HG02870 (cell line): ENCODE data around the gene SGMS2.

Experiments used
- ATAC-seq: cut with Tn5 transposase; IDR thresholded peaks from one replicate; pipeline ENCODE4 v1.9.1; 2021; ENCODE audit warnings: mild to moderate bottlenecking, moderate library complexity; ENCODE audit not compliant: unreplicated experiment

SGMS2 gene

DNA sequence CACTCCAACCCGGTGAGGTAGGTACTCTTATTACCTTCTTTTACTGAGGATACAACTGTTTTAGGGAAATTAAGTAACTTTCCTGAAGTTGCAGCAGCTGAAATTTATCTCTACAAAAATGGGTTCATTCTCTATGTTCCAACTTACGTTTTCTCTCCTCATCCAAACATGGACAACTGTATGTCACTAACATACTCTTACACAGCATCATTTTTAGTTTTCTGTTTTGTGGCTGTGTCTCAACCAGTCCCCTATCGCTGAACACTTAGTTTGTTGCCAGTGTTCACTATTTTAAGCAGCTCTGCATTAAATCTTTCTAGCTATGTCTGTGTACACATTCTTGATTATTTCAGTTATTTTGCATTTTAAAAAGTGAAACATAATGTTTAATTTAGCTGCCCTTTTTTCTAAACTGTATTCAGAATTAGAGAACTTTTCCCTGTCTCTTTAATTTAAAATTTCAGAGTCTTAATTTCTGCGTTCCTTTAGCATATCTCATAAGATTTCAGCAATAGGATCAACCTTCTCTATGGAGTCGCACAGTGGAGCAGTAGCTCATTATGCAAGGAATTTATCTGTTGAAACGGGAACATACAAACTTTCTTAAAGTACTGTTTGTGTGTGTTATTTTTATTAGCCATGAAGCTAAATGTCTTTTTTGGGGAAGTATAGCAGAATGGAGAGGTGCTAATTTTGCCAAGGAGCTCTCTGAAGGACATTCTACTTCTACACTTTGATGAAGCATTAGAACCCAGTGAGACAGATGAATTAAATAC is 3.8 kb downstream of the SGMS2 start:
- ATAC-seq: no peak

DNA sequence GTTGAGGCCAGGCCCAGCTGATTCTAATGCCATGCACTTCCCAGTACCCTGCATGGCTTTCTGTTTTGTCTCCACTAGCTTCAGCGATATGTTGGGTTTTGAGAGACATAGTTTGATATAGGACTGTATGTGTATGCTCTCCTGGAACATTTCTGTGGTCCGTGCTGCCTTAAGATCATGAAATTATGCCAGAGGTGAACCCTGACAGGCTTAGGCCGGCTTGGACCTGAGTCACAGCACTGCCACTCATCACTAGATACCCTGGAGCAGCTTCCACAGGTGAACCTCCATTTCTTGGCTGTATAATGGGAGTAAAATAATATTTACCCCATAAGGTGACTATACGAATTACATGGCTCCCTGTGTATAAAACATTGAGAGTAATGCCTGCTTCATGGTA is 6.4 kb downstream of the SGMS2 start:
- no peak for ATAC-seq

DNA sequence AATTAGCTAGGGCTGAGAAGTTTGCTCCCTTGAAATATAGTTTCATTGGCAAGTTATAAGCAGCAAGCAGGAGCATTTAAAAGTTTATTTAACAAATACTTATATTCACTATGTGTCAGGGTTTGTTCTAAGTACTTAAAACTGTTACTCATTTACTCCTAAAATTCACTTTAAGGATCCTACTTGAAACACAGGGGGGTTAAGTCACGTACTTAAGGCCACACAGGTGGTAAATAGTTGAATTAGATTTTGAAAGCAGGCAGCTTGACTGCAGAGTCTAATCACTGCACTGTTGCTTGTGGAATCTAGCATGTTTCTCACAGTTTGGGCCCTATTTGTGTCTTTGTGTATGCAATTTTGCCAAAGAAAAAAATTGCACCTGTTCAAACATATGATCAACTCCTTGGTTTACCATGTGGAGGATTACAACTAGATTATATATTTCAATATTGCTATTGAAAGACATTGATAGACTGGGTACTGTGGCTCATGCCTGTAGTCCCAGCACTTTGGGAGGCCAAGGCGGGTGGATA is 7.6 kb downstream of the SGMS2 start:
- no peak for ATAC-seq

DNA sequence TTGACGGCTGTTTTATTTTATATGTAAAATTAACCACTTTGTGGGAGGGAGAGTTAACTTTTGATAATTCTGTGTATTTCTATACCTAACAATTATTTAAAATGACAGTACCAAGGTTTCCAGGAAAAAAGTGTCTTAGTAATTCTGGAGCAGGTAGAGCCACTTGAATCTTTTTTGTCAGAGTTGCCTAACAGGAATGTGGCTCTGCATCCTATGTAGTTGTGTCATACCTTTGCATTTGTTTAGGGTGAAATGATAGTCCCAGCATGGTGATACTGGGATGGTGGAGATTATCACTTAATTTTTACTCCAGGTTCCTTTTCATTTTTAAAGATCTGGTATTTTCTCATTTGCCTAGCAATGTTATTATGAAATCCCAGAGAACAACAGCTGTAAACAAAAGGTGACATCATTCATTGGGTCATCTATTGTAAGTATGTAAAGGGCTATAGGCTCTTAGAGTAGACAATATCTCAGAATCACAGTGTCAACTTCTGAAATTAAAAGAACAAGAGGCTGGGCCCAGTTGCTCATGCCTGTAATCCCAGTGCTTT is 9.6 kb downstream of the SGMS2 start:
- no peak for ATAC-seq

DNA sequence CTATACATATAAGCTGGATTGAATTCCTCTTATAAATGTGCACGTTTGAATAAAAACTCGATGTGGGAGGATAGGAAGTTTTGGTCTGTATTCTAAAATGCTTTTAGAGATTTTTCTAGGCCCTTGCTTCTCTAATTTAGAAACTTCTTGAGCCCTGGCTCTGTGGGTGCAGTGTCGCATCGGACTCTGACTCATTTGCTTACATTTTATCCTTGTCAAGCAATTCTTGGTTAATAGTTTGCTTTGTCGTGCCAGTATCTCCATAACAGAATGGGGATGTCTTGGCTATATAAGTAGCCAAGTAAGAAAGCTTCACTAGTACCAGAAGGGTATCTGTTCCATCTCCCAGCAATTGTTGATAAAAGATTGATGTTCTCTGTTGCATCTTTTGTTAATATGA is 10.7 kb downstream of the SGMS2 start:
- no peak for ATAC-seq

DNA sequence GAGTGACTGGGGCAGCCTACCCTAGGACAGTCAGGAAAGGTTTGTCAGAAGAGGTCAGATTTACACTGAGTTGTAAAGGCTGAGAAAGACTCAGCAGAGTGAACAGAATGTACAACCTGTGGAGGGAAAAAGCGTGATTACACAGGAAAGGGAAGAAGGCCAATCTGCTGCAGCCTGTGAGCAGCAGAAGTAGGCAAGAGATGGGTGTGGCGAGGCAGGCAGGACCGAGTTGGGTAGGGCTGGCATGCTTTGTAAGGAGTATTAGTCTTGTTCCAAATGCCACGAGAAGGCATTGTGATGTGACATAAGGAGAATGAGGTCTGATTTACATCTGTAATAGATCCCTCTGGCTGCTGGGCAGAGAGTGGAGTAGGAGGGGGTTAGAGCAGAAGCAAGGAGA is 12.6 kb downstream of the SGMS2 start:
- no peak for ATAC-seq

DNA sequence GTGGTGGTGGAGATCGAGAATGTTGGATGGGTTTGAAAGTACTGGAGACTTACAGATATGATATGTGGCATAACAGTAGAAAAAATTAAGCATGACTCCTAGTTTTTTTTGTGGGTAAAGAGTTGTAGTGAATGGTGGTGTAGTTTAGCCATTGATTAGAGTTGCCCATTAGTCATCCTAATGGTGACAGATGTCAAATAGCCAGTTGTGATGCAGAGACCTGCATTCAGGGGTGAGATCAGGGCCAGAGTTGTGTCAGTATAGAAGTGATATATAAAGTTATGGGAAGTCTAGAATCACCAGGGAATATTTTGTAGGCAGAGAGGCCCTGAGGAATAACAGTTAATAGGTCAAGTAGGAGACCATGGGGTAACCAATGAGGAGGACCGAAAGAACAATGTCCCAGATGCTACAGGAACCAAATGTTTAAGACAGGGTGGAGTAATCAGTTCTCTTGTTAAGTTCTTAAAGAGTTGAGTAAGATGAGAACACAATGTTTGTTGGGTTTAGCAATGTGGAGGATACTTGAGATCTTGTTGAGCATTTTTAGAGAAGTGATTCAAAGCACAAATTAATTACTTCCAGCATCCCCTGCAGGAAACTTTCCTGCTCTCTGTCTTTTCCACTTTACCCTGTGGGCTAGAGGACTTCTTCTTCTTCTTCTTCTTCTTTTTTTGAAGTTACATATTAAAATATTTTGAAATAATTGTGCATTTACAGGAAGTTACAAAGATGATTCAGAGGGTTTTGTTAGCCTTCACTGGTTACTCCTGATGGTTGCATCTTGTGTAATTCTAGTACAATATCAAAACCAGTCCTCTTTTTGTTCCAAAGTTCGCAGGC is 13.3 kb downstream of the SGMS2 start:
- ATAC-seq: no peak

DNA sequence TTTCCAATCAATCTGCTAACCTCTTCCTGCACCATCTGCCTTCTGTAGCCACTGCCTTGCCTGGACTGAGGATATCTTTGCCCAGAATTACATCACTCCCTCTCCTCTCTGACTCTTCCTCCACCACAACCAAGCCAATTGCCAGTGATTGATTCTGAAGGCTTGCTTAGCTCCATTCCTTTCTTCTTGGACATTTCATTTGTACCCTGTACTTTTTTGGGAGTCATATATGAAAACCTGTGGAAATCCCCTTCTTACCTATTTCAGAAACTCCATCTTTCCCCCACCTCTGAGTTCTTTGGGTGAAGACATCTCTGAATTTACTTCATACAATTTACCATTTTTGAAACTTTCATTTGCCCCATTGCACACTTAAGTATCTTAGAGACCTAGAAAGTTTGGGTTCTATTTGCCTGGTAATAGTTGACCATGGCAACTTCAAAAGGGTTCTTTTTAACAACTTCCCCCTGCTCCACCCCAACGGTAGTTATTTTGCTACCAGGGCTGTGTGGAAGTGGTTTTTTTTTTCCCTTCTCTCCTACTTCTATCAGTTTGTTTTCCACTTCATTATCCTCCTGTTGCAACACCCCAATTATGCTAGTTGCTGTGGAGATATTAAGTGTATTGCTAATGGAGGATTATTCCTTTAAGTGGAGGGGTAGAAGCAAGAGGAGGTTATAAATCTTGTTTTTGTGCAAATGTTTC is 14.3 kb downstream of the SGMS2 start:
- no peak for ATAC-seq

DNA sequence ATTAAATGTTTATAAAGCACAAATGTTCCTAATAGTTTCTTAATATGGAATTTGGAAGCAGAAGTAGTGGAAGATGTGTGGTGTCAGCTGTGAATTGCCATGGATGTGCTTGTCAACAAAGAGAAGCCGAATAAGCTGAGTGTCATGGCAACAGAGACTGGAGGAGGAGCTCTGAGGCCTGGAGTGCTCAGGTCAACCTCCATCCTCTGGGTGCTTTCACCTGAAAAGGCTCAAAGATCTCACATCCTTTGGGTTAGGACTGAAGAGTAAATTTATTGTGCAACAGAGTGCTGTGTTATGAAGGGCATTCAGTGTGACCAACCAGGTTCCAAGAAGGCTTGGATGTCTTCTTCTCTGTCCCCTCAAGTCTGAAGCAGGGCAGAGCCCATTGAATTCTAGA is 18.7 kb downstream of the SGMS2 start:
- ATAC-seq: no peak

DNA sequence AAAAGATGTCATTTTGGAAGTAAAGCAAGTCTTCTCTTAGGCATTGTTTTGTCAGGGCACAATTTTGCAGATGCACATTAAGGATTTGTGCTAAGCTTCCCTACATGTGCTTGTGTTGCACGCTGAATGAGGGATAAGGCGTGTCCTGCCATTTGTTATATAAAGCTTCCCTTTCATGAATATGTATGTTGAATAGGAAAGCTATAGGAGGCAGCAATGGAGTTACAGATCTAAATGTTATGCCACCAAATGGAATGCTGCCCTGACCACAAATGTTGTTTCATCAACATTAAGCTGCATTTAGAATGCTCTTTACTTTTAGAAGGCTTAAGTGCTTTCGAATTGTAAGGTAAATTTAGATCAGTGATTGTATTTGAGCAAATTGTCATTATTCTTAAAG is 20.9 kb downstream of the SGMS2 start:
- no peak for ATAC-seq

DNA sequence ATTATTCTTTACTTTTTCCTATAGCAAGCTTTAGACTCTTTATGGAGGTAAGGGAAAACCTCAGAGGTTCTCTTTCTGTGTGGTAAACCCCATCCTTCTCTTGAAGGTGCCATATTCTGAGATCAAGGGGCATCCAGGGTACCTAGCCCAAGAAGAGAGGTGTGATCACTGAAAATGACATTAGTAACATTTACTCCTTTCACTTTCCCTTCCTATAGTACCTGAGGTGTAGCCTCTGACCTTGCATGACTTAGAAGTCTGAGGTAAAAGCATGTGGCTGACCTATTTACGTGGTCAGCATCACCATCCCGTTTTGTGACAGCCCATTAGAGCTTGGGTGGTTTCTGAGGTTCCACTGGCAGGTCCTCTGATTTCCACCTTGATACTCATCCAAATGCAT is 25.7 kb downstream of the SGMS2 start:
- ATAC-seq: no peak

DNA sequence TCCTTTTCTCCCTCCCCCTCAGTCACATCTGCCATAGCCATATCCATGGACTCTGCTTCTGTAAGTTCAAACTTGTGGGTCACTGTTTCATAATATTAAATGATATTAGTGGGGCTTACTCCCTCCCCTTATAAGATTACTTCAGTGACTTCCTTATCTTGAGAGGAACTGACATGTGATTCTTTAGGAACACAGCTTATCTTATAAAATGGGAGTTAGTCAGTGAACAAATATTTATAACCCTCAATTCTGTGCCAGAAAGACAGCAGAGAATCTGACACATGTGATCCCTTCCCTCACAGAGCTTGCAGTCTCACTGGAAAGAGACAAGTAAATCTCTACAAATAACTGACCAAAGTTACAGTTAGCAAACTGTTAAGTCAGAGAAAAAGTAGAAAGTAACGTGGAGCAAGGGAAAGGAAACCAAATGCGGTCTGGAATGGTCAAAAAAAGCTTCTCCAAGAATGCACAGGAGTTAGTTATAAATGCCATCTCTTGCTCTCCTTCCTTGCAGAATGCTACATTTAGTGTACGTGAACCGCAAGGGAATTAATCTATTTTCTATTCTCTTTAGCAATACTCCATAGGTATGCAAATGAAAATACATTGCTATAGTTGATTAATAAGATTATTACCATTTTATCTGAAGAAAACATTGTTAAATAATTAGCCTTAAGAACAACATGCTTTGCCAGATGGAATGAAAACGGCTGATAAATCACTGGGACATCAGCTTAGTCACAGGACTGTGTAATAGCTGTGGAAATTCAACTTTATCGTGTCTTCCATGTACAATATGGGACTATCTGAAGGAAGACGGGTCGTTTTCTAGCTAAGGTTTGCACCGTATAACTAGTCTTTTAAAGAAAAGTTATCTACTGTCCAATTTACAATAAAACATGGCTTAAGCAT is 29.0 kb downstream of the SGMS2 start:
- ATAC-seq: no peak

DNA sequence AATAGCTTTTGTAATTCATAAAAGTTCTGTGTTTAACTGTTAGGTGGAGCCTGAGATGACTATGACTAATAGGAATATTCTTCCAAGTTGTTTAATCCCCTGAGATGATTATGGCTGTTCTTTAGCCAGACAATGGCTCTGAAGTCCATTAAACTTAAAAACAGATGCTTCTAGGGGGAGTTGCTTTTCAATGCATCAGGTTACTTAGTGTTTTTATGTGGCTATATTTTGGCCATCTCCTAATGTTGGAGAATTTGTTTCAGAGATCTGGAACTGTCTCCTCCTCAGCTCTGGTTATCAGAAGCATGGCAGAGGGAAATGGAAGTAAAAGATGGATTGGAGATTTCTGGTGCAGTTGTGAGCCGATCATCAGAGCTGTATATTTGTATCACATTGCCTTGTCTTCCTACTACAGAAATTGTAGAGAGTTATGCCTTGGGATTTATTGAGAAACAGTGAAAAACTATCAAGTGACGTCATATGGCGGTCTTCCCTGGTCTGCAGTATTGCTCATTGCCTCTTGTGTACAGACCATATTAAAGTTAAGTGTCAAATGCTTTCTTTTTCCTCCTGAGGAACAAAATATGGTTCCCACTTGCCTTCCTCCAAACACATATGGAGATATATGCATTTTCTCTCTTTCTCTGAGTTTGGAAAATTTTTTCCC is 29.8 kb downstream of the SGMS2 start:
- no peak for ATAC-seq

DNA sequence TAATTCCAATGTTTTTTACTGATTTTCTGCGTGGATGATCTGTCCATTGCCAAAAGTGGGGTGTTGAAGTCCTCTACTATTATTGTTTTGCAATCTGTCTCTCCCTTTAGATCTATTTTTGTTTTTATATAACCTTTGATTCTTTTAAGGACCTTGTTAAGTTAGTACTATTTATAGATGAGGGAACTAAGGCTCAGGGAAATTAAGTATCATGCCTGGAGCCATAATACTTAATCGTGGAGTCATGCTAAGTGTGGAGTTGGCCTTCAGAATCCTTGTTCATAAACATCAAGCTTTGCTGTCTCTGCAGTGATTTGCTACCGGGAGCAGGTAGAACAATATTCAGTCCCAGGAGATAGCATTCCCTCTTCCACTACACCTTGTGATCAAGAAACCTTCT is 31.0 kb downstream of the SGMS2 start:
- ATAC-seq: no peak

DNA sequence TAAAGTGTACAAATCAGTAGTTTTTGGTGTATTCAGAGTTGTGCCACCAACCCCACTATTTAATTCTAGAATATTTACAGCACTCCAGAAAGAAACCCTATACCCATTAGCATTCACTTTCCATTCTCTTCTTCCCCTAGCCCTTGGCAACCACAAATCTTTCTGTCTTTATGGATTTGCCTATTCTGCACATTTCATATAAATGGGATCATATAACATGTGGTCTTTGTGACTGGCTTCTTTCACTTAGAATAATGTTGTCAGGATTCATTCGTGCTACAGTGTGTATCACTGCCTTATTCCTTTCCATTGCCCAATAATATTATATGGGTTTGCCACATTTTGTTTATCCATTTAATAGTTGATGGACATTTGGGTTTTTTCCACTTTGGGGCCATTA is 32.2 kb downstream of the SGMS2 start:
- ATAC-seq: no peak

DNA sequence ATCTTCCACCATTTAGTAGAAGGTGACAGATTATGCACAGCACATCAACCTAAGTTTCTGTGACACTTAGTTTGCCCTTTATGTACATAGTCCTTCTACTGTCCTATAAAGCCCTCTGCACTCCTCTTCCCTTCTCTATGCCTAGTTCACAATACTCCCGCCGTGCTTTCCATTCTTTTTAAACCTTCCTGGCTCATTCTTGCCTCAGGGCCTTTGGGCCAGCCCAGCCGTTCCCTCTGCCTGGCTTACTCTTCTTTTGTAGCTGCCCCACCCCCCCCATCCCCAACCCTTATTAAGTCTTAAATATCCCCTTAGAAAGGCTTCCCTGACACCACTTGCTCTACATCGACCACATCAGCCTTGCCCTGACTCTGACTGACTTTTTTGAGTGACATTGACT is 33.0 kb downstream of the SGMS2 start:
- no peak for ATAC-seq

DNA sequence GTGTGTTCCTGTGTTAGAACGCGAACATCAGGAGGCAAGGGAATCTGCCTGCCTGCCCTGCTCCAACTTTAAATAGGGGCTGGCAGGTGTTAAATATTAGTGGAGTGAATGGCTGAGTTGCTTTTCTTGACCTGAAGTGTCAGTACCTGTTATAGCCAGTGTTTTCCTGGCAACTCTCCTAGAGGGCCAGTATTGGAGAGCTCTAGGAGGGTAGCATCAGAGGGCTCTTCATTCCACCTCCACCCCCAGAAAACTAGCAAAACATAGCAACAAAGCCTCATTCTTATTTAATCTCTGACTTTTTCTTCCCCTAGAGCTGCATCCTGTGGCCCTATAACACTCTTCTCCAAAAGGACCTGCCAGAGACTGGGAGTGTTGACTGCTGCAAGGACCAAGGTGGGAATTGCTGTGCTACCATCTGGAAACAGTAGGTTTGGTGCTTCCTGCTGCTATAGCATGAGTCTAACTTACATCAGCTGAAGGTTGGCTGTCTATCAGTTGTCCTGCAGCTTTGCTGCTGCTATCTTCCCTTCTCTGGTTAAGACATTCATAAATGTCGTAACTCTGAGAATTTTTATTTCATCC is 33.5 kb downstream of the SGMS2 start:
- no peak for ATAC-seq

DNA sequence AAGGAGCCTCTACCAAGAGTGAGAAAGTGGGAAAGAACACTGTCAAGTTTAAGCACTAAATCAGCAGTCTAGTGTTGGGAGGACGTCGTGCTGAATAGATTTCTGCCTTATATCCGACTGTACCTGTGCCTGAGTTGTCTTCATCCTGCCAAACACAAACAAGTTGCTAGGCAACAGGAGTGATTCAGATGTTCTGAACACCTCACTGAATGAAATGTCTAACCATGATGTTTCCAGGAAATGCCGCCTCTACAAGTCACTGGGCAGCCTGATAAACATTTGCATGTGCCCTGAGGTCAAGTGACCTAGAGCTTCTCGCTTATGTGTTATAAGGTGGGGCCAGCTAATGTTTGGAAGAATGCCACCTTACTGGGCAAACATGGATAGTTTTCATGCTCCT is 37.9 kb downstream of the SGMS2 start:
- no peak for ATAC-seq

DNA sequence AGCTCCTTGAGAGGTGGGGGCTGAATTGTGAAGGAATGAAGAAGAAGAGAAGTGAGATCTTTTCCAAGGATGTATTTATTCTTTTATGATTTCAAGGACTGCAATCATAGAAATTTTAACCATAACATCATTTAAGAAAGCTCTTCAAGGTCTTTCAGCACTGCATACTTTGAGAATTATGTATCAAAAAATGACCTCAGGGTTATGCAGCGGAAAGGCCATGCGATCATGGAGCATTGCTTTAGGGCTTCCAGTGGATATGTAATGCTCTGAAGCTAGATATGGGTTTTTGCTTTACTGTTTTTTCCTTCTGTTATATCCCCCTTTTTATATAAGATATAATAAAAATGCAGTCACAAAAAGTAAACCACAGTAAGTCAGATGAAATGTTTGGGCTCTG is 38.7 kb downstream of the SGMS2 start:
- no peak for ATAC-seq
